ENCODE measurements around the gene RUNX2. TPM values are rescaled to one million over a fixed set of nuclear protein-coding genes. Genes with fewer than 3 reads are reported as not detected.

The RUNX2 gene
- total and polyA plus RNA-seq, 4 donors = 0.09 to 1.5 (median 0.75) TPM

- 94% methylated on average over 1 of the region's 1 CpG for WGBS
- Histone ChIP-seq H3K9me3 (ENCODE audit: control insufficient read depth in 4 of 4, low read length in 3 of 4) (no peaks in the 10 kb centered on the region), H3K4me1 (ENCODE audit: control insufficient read depth in 4 of 4, insufficient read depth in 4 of 4, low read length in 3 of 4) (no peaks in the 10 kb centered on the region), H3K27me3 (ENCODE audit: control insufficient read depth in 4 of 4, insufficient read depth in 4 of 4, low read length in 3 of 4) (no peaks in the 10 kb centered on the region), H3K36me3 (ENCODE audit: control insufficient read depth in 4 of 4, insufficient read depth in 3 of 4, low read depth in 1 of 4, low read length in 3 of 4) (no peaks in the 10 kb centered on the region), H3K4me3 (ENCODE audit: low read depth in 1 of 3, low read length in 3 of 3) (no peak overlapping the region), H3K9ac (ENCODE audit: low read depth in 1 of 2, low read length in 2 of 2) (no peak overlapping the region), H3K27ac (ENCODE audit: low read depth in 1 of 2, low read length in 2 of 2) (no peak overlapping the region)
- TF ChIP-seq GABPA (IDR thresholded peaks at IDR 0.05 in 1 of 2, conservative IDR thresholded peaks at IDR 0.05 in 1 of 2) (no peak), YY1 (IDR thresholded peaks at IDR 0.05) (no peak), HNF4G (IDR thresholded peaks at IDR 0.05) (no peak), MAX (IDR thresholded peaks at IDR 0.05) (no peak), FOXA1 (IDR thresholded peaks at IDR 0.05) (no peak), NR2F2 (IDR thresholded peaks at IDR 0.05) (no peak), FOXA2 (IDR thresholded peaks at IDR 0.05) (no peak), TAF1 (conservative IDR thresholded peaks at IDR 0.05) (no peak), RAD21 (IDR thresholded peaks at IDR 0.05) (no peak), JUND (IDR thresholded peaks at IDR 0.05) (no peak), EGR1 (IDR thresholded peaks at IDR 0.05; ENCODE audit: low read depth in 2 of 2) (no peak), RXRA (IDR thresholded peaks at IDR 0.05) (no peak), HNF4A (conservative IDR thresholded peaks at IDR 0.05) (no peak), SP1 (IDR thresholded peaks at IDR 0.05) (no peak), CTCF (IDR thresholded peaks at IDR 0.05; ENCODE audit: low read depth, low read length, missing input control) (no peak), ATF3 (IDR thresholded peaks at IDR 0.05) (no peak)
- TF ChIP-seq, protein P1, sequence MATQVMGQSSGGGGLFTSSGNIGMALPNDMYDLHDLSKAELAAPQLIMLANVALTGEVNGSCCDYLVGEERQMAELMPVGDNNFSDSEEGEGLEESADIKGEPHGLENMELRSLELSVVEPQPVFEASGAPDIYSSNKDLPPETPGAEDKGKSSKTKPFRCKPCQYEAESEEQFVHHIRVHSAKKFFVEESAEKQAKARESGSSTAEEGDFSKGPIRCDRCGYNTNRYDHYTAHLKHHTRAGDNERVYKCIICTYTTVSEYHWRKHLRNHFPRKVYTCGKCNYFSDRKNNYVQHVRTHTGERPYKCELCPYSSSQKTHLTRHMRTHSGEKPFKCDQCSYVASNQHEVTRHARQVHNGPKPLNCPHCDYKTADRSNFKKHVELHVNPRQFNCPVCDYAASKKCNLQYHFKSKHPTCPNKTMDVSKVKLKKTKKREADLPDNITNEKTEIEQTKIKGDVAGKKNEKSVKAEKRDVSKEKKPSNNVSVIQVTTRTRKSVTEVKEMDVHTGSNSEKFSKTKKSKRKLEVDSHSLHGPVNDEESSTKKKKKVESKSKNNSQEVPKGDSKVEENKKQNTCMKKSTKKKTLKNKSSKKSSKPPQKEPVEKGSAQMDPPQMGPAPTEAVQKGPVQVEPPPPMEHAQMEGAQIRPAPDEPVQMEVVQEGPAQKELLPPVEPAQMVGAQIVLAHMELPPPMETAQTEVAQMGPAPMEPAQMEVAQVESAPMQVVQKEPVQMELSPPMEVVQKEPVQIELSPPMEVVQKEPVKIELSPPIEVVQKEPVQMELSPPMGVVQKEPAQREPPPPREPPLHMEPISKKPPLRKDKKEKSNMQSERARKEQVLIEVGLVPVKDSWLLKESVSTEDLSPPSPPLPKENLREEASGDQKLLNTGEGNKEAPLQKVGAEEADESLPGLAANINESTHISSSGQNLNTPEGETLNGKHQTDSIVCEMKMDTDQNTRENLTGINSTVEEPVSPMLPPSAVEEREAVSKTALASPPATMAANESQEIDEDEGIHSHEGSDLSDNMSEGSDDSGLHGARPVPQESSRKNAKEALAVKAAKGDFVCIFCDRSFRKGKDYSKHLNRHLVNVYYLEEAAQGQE (IDR thresholded peaks at IDR 0.05) = no peak
- TF ChIP-seq, protein P2, sequence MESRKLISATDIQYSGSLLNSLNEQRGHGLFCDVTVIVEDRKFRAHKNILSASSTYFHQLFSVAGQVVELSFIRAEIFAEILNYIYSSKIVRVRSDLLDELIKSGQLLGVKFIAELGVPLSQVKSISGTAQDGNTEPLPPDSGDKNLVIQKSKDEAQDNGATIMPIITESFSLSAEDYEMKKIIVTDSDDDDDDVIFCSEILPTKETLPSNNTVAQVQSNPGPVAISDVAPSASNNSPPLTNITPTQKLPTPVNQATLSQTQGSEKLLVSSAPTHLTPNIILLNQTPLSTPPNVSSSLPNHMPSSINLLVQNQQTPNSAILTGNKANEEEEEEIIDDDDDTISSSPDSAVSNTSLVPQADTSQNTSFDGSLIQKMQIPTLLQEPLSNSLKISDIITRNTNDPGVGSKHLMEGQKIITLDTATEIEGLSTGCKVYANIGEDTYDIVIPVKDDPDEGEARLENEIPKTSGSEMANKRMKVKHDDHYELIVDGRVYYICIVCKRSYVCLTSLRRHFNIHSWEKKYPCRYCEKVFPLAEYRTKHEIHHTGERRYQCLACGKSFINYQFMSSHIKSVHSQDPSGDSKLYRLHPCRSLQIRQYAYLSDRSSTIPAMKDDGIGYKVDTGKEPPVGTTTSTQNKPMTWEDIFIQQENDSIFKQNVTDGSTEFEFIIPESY (IDR thresholded peaks at IDR 0.05) = no peak
- no peak for DNase-seq (ENCODE audit: low spot score)
Measured at GRCh38 chr6:45369870-45370269, 41.7 kb downstream of the RUNX2 start.

Data from liver (tissue), 9 donors.